Measurements from ENCODE around the gene PGAP2.
A peak's percentile ranks its signal among the peaks of the same experiment; 100 is the strongest.
"Not testable (repeated sequence)": the region's sequence is repeated elsewhere in the genome, so short reads cannot be mapped to it uniquely, and the experiment has no call there.

The PGAP2 gene

GRCh38 chr11:3854977-3855807 is 46.8 kb downstream of the PGAP2 start, which contains the start of gene STIM1:
TSS of gene STIM1 (plus strand) at chr11:3855664. CDS start at chr11:3856271, 607 bp downstream.
- peak; percentile 95 to 99 (median 98) for DNase-seq (ENCODE audit: low read depth in 2 of 3, low spot score in 2 of 3)

- DNase-seq (ENCODE audit: low read depth in 2 of 3, low spot score in 2 of 3) = no peak
Measured at GRCh38 chr11:3855808-3856491, 47.6 kb downstream of the PGAP2 start.

- no peak for DNase-seq (ENCODE audit: low read depth in 2 of 3, low spot score in 2 of 3)
Measured at GRCh38 chr11:3856856-3857553, 48.6 kb downstream of the PGAP2 start.

DNA sequence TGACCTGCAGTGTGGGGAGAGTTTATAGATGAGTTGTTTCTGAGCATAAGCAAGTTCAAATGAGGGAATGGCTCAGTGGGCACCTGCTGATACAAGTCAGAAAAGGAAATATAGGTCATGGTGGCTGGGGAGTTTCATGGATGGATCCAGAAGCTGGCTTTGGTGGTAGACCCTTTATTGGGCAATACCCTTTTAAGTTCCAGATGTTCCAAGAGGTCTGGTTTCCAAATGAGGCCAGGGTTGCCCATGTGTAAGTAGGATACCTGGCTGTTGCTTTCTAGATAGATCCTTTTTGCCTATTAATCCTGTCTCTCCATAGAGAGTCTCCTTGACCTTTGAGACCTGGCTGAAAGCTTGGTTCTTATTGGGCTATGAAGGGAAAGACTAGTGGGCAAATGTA is 49.3 kb downstream of the PGAP2 start:
- DNase-seq (ENCODE audit: low read depth in 2 of 3, low spot score in 2 of 3) = no peak

GRCh38 chr11:3859373-3859881 is 51.1 kb downstream of the PGAP2 start:
- DNase-seq (ENCODE audit: low read depth in 2 of 3, low spot score in 2 of 3) = no peak

DNA sequence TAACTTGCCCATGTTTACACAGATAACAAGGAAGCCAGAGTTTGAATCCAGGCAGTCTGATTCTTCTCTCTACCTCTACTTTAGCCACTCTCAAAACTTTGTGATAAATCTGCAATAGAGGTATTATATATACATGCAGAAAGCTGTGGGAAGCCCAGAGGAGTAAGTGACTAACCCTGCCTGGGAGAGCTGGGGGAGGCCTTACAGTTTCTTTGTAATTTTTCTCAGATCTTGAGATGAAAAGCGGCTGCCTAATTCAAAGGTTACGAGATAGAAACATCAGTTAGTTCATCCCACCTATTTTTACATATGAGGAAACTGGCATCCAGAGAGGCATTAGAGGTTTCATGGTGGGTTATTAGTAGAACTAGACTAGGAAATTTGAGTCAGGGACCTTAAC is 52.0 kb downstream of the PGAP2 start:
- DNase-seq (ENCODE audit: low read depth in 2 of 3, low spot score in 2 of 3) = no peak

GRCh38 chr11:3860898-3861393 is 52.6 kb downstream of the PGAP2 start:
- not testable (repeated sequence) for DNase-seq (ENCODE audit: low read depth in 2 of 3, low spot score in 2 of 3)

- no peak for DNase-seq (ENCODE audit: low read depth in 2 of 3, low spot score in 2 of 3)
Measured at GRCh38 chr11:3861683-3862082, 53.3 kb downstream of the PGAP2 start.

DNA sequence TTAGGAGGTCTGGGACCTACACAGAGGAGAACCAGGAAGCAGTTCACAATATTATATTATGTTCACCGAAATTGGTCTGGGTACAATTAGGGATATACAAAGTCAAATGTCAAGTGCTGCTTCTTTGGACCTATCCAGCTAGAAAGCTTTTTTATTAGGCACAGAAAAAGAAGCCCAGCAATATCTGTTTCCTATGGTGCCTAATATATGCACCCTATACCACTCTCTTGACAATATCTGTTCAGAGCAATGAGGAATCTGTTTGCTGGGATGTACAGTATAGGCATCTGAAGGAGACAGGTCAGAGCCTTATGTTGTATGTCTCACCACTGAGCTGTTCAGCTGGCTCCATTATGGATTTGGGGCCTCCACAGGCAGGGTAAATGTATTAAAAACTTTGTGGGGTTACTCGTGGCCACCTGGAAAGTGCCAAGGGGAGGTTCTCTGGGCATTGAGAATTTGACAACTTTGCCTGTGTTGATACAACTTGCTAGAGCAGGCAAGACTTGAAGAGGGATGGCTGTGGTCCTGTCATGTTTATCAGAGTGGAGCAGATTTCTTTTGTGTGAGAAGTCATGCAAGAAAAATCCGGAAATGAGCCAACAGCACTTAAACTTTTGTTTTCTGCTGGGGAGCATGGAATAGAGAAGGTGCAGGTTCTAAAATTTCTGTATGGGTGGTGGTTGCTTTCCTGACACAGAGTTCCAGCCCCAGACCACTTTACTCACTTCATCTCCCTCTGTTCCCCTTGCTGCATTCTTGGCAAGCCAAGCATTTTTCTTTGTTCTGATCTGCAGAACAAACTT is 57.2 kb downstream of the PGAP2 start:
- no peak for DNase-seq (ENCODE audit: low read depth in 2 of 3, low spot score in 2 of 3)

GRCh38 chr11:3866206-3866605 is 57.8 kb downstream of the PGAP2 start:
- DNase-seq (ENCODE audit: low read depth in 2 of 3, low spot score in 2 of 3) = no peak

DNA sequence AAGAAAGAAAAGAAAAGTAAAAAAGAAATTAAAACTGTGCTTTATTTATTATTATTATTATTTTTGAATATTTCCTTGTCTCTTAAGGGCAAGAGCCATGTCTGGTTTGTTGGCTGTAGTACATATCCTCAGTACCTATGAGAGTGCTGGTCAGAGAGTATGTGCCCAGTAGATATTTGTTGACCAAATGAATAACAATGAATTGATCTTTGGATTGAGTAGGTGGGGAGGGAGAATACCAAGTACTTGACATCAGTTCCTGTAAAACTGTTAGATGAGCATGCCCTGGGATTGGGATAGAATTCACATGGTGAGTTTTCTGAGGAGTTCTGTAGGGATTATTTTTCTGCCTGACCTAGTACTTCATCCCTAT is 58.5 kb downstream of the PGAP2 start:
- no peak for DNase-seq (ENCODE audit: low read depth in 2 of 3, low spot score in 2 of 3)

GRCh38 chr11:3867209-3868091 is 59.1 kb downstream of the PGAP2 start:
- no peak for DNase-seq (ENCODE audit: low read depth in 2 of 3, low spot score in 2 of 3)

GRCh38 chr11:3873712-3874349 is 65.5 kb downstream of the PGAP2 start:
- DNase-seq (ENCODE audit: low read depth in 2 of 3, low spot score in 2 of 3) = no peak
